Measurements from ENCODE around the gene FARSA. TPM values are rescaled to one million over a fixed set of nuclear protein-coding genes. Genes with fewer than 3 reads are reported as not detected.
A peak's percentile ranks its signal among the peaks of the same experiment; 100 is the strongest.
"Not testable (repeated sequence)": the region's sequence is repeated elsewhere in the genome, so short reads cannot be mapped to it uniquely, and the experiment has no call there.

The FARSA gene
- total RNA-seq, 2 experiments from 2014 or later: 96.6 to 131 TPM

- ATAC-seq (no peak), DNase-seq (no peak)
- H3K4me1 Mint-ChIP-seq: peaks cover 8% of the 10 kb centered on the region
- CTCF ChIA-PET: interaction anchor here (0.6 to 7.6 kb wide), 90 partner anchors 11 to 783 kb away, joined by 3 to 163 read pairs (median 4); partner anchors contain the start of genes CALR, DNASE2, FARSA and GADD45GIP1
- no peaks in the 10 kb centered on the region for H3K36me3 Mint-ChIP-seq
- no peaks in the 10 kb centered on the region for H3K9me3 Mint-ChIP-seq (ENCODE audit: low read depth)
- peak overlapping the region; percentile 68 for H3K27ac Mint-ChIP-seq
- peak overlapping the region; percentile 44 for H3K4me3 Mint-ChIP-seq
- peaks cover 6% of the 10 kb centered on the region for H3K27me3 Mint-ChIP-seq
Measured at GRCh38 chr19:12965812-12966135, 32.3 kb upstream of the FARSA start.

- Mint-ChIP-seq H3K4me1 (peaks cover 8% of the 10 kb centered on the region), H3K27me3 (peaks cover 3% of the 10 kb centered on the region), H3K36me3 (no peaks in the 10 kb centered on the region), H3K27ac (peak overlapping the region; percentile 86), H3K9me3 (ENCODE audit: low read depth) (no peaks in the 10 kb centered on the region), H3K4me3 (peak overlapping the region; percentile 74)
- peak; percentile 88 for DNase-seq
- CTCF ChIA-PET: interaction anchor here (0.6 to 7.6 kb wide), 95 partner anchors 10 to 784 kb away, joined by 3 to 163 read pairs (median 4); partner anchors contain the start of genes CALR, DNASE2, FARSA and GADD45GIP1
- peak; percentile 98 for ATAC-seq
Measured at GRCh38 chr19:12965017-12965811, 31.7 kb upstream of the FARSA start.

- Mint-ChIP-seq H3K27me3 (peaks cover 3% of the 10 kb centered on the region), H3K4me1 (peaks cover 26% of the 10 kb centered on the region), H3K9me3 (ENCODE audit: low read depth) (no peaks in the 10 kb centered on the region), H3K36me3 (peaks cover 2% of the 10 kb centered on the region), H3K27ac (no peak overlapping the region), H3K4me3 (no peak overlapping the region)
- ATAC-seq: no peak
- CTCF ChIA-PET: interaction anchor here (0.8 to 1.3 kb wide), 2 partner anchors 14 to 165 kb away, joined by 3 read pairs; no protein-coding TSS in a partner anchor
- DNase-seq: no peak
Measured at GRCh38 chr19:12959481-12959880, 26.0 kb upstream of the FARSA start.

- not testable (repeated sequence) for H3K36me3 Mint-ChIP-seq; H3K27me3 Mint-ChIP-seq; DNase-seq; H3K9me3 Mint-ChIP-seq (ENCODE audit: low read depth)
- H3K27ac Mint-ChIP-seq: peak overlapping the region; percentile 94
- peak; percentile 2 for ATAC-seq
- peaks cover 36% of the 10 kb centered on the region for H3K4me1 Mint-ChIP-seq
- CTCF ChIA-PET: interaction anchor here (0.9 to 5.2 kb wide), 2 partner anchors 7 to 10 kb away, joined by 3 to 56 read pairs; no protein-coding TSS in a partner anchor
- H3K4me3 Mint-ChIP-seq: peak overlapping the region; percentile 90
Measured at GRCh38 chr19:12957389-12957952, 24.0 kb upstream of the FARSA start.

- DNase-seq (peak; percentile 88), ATAC-seq (peak; percentile 99)
- H3K27me3 Mint-ChIP-seq: no peaks in the 10 kb centered on the region
- CTCF ChIA-PET: interaction anchor here (0.9 to 5.2 kb wide), 6 partner anchors 8 to 72 kb away, joined by 3 to 56 read pairs (median 3); no protein-coding TSS in a partner anchor
- peak within 1 kb of the TSS; percentile 90 for H3K4me3 Mint-ChIP-seq
- H3K36me3 Mint-ChIP-seq: peaks cover 11% of the 10 kb centered on the region
- peaks cover 38% of the 10 kb centered on the region for H3K4me1 Mint-ChIP-seq
- no peaks in the 10 kb centered on the region for H3K9me3 Mint-ChIP-seq (ENCODE audit: low read depth)
- peak within 1 kb of the TSS; percentile 94 for H3K27ac Mint-ChIP-seq
Measured at GRCh38 chr19:12956446-12957388, 23.2 kb upstream of the FARSA start, which contains the start of gene GADD45GIP1. GADD45GIP1 (minus strand) TSS chr19:12957223; CDS start chr19:12957212, 11 bp downstream.

GRCh38 chr19:12955996-12956395 is 22.5 kb upstream of the FARSA start:
- peaks cover 16% of the 10 kb centered on the region for H3K36me3 Mint-ChIP-seq
- peak overlapping the region; percentile 87 for H3K27ac Mint-ChIP-seq
- H3K9me3 Mint-ChIP-seq (ENCODE audit: low read depth): no peaks in the 10 kb centered on the region
- H3K27me3 Mint-ChIP-seq: no peaks in the 10 kb centered on the region
- peaks cover 41% of the 10 kb centered on the region for H3K4me1 Mint-ChIP-seq
- CTCF ChIA-PET: interaction anchor here (0.9 to 5.2 kb wide), 5 partner anchors 9 to 71 kb away, joined by 3 to 56 read pairs (median 3); no protein-coding TSS in a partner anchor
- DNase-seq (no peak), ATAC-seq (no peak)
- peak overlapping the region; percentile 90 for H3K4me3 Mint-ChIP-seq

- Mint-ChIP-seq H3K4me1 (peaks cover 45% of the 10 kb centered on the region), H3K4me3 (peak overlapping the region; percentile 90), H3K27ac (peak overlapping the region; percentile 87), H3K36me3 (peaks cover 21% of the 10 kb centered on the region)
- ATAC-seq; H3K9me3 Mint-ChIP-seq (ENCODE audit: low read depth); DNase-seq; H3K27me3 Mint-ChIP-seq: not testable (repeated sequence)
- CTCF ChIA-PET: interaction anchor here (1.6 to 5.2 kb wide), 2 partner anchors 9 to 70 kb away, joined by 9 to 56 read pairs; no protein-coding TSS in a partner anchor
Measured at GRCh38 chr19:12955575-12955974, 22.1 kb upstream of the FARSA start.

- peaks cover 52% of the 10 kb centered on the region for H3K4me1 Mint-ChIP-seq
- no peaks in the 10 kb centered on the region for H3K27me3 Mint-ChIP-seq
- H3K9me3 Mint-ChIP-seq (ENCODE audit: low read depth): no peaks in the 10 kb centered on the region
- no peak overlapping the region for H3K4me3 Mint-ChIP-seq
- peaks cover 29% of the 10 kb centered on the region for H3K36me3 Mint-ChIP-seq
- no peak for ATAC-seq
- peak overlapping the region; percentile 52 for H3K27ac Mint-ChIP-seq
- no peak for DNase-seq
- CTCF ChIA-PET: interaction anchor here (1.0 to 5.2 kb wide), 3 partner anchors 10 to 72 kb away, joined by 3 to 56 read pairs (median 9); partner anchors contain the start of gene DNASE2
Measured at GRCh38 chr19:12954612-12954962, 21.1 kb upstream of the FARSA start.

GRCh38 chr19:12953799-12954611 is 20.5 kb upstream of the FARSA start:
- CTCF ChIA-PET: interaction anchor here (1.0 to 5.2 kb wide), 3 partner anchors 11 to 72 kb away, joined by 3 to 56 read pairs (median 9); partner anchors contain the start of gene DNASE2
- H3K36me3 Mint-ChIP-seq: peaks cover 34% of the 10 kb centered on the region

GRCh38 chr19:12953138-12953798 is 19.8 kb upstream of the FARSA start:
- H3K4me1 Mint-ChIP-seq: peaks cover 54% of the 10 kb centered on the region
- no peak for ATAC-seq

More at GRCh38 chr19:12953799-12954611, 20.5 kb upstream of the FARSA start:
- Mint-ChIP-seq H3K27ac (peak overlapping the region; percentile 52), H3K4me1 (peaks cover 52% of the 10 kb centered on the region), H3K27me3 (no peaks in the 10 kb centered on the region), H3K9me3 (ENCODE audit: low read depth) (no peaks in the 10 kb centered on the region), H3K4me3 (no peak overlapping the region)
- ATAC-seq (no peak), DNase-seq (no peak)

GRCh38 chr19:12952488-12953137 is 19.1 kb upstream of the FARSA start:
- CTCF ChIA-PET: interaction anchor here (2.2 to 5.2 kb wide), 2 partner anchors 12 to 70 kb away, joined by 9 to 56 read pairs; partner anchors contain the start of gene DNASE2
- H3K4me1 Mint-ChIP-seq: peaks cover 55% of the 10 kb centered on the region
- peaks cover 42% of the 10 kb centered on the region for H3K36me3 Mint-ChIP-seq
- no peak for DNase-seq
- ATAC-seq: no peak
- H3K27me3 Mint-ChIP-seq: no peaks in the 10 kb centered on the region
- H3K9me3 Mint-ChIP-seq (ENCODE audit: low read depth): no peaks in the 10 kb centered on the region
- H3K4me3 Mint-ChIP-seq: no peak overlapping the region
- H3K27ac Mint-ChIP-seq: peak overlapping the region; percentile 19

More at GRCh38 chr19:12953138-12953798, 19.8 kb upstream of the FARSA start:
- Mint-ChIP-seq H3K27ac (no peak overlapping the region), H3K4me3 (no peak overlapping the region), H3K9me3 (ENCODE audit: low read depth) (no peaks in the 10 kb centered on the region), H3K27me3 (no peaks in the 10 kb centered on the region), H3K36me3 (peaks cover 37% of the 10 kb centered on the region)
- DNase-seq: no peak
- CTCF ChIA-PET: interaction anchor here (2.2 to 5.2 kb wide), 2 partner anchors 12 to 71 kb away, joined by 9 to 56 read pairs; partner anchors contain the start of gene DNASE2
